ENCODE results near the gene WIPF3.

Gene WIPF3

GRCh38 chr7:29858191-29858951 lies 52.1 kb downstream of the WIPF3 start:
- H2AFZ ChIP-seq (ENCODE audit: insufficient read depth, low read length, poor library complexity): no peak overlapping the region
- WGBS (ENCODE audit: extremely low coverage, insufficient coverage, insufficient read length): no CpG with 5 or more reads among the region's 4 CpGs
- H3K9ac ChIP-seq (ENCODE audit: low read length): no peak overlapping the region
- no peak overlapping the region for H4K8ac ChIP-seq (ENCODE audit: low read depth, low read length)
- H4K12ac ChIP-seq (ENCODE audit: low read depth, low read length): no peak overlapping the region
- no peak overlapping the region for H3K4me2 ChIP-seq (ENCODE audit: low read length)
- H3K14ac ChIP-seq (ENCODE audit: low read length): no peak overlapping the region
- DNase-seq: no peak
- no peak overlapping the region for H3K4ac ChIP-seq (ENCODE audit: low read depth, low read length)
- no peaks in the 10 kb centered on the region for H3K79me1 ChIP-seq (ENCODE audit: low read length)
- no peak overlapping the region for H4K91ac ChIP-seq (ENCODE audit: low read depth, low read length)
- no peak overlapping the region for H3K27ac ChIP-seq (ENCODE audit: low read depth, low read length)
- no peaks in the 10 kb centered on the region for H3K36me3 ChIP-seq (ENCODE audit: control insufficient read depth in 1 of 2, insufficient read depth in 2 of 2, low read length in 2 of 2)
- H3K9me3 ChIP-seq (ENCODE audit: insufficient read depth, low read depth, low read length): no peaks in the 10 kb centered on the region
- H2AK5ac ChIP-seq (ENCODE audit: low read length): no peak overlapping the region
- no peaks in the 10 kb centered on the region for H3K4me1 ChIP-seq (ENCODE audit: control insufficient read depth in 1 of 2, insufficient read depth in 2 of 2, low read length in 2 of 2)
- H3K79me2 ChIP-seq (ENCODE audit: control insufficient read depth, insufficient read depth, low read length, poor library complexity): no peaks in the 10 kb centered on the region
- H2BK12ac ChIP-seq (ENCODE audit: low read length): no peak overlapping the region
- H3K4me3 ChIP-seq (ENCODE audit: low read depth, low read length): no peak overlapping the region
- no peaks in the 10 kb centered on the region for H3K27me3 ChIP-seq (ENCODE audit: insufficient read depth, low read length)
- H3K18ac ChIP-seq (ENCODE audit: low read length): no peak overlapping the region
- no peak overlapping the region for H2BK120ac ChIP-seq (ENCODE audit: insufficient read depth, low read length, poor library complexity)
- H3K23ac ChIP-seq (ENCODE audit: low read length): no peak overlapping the region
- H2BK5ac ChIP-seq (ENCODE audit: low read depth, low read length, poor library complexity): no peak overlapping the region

DNA sequence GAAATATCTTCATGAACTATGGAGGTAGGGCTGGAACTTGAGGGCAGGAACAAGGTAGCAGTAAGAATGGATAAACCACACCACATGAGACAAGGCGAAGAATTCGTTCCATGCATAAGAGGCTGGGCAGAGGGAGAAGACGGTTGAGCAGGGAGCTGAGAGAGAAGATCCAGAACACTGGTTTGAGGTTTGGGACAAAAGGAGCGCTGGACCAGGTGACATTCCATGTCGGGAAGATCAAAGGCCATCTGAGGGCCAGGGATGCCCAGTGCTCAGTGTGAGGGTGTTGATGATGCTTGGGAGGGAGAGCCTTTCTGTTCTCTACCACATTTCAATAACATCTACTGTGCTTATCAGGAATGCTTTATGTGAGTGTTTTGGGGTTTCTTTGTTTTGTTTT lies 52.8 kb downstream of the WIPF3 start:
- no peaks in the 10 kb centered on the region for H3K79me2 ChIP-seq (ENCODE audit: control insufficient read depth, insufficient read depth, low read length, poor library complexity)
- H3K23ac ChIP-seq (ENCODE audit: low read length): no peak overlapping the region
- H3K9me3 ChIP-seq (ENCODE audit: insufficient read depth, low read depth, low read length): no peaks in the 10 kb centered on the region
- no peak overlapping the region for H2BK12ac ChIP-seq (ENCODE audit: low read length)
- no peak overlapping the region for H2BK120ac ChIP-seq (ENCODE audit: insufficient read depth, low read length, poor library complexity)
- H3K4me3 ChIP-seq (ENCODE audit: low read depth, low read length): no peak overlapping the region
- H3K9ac ChIP-seq (ENCODE audit: low read length): no peak overlapping the region
- no peaks in the 10 kb centered on the region for H3K79me1 ChIP-seq (ENCODE audit: low read length)
- no peaks in the 10 kb centered on the region for H3K4me1 ChIP-seq (ENCODE audit: control insufficient read depth in 1 of 2, insufficient read depth in 2 of 2, low read length in 2 of 2)
- no peak overlapping the region for H4K91ac ChIP-seq (ENCODE audit: low read depth, low read length)
- WGBS (ENCODE audit: extremely low coverage, insufficient coverage, insufficient read length): no CpG with 5 or more reads among the region's 5 CpGs
- no peak overlapping the region for H4K12ac ChIP-seq (ENCODE audit: low read depth, low read length)
- H3K4ac ChIP-seq (ENCODE audit: low read depth, low read length): no peak overlapping the region
- no peaks in the 10 kb centered on the region for H3K36me3 ChIP-seq (ENCODE audit: control insufficient read depth in 1 of 2, insufficient read depth in 2 of 2, low read length in 2 of 2)
- H2AK5ac ChIP-seq (ENCODE audit: low read length): no peak overlapping the region
- no peak overlapping the region for H2AFZ ChIP-seq (ENCODE audit: insufficient read depth, low read length, poor library complexity)
- no peak overlapping the region for H3K4me2 ChIP-seq (ENCODE audit: low read length)
- no peak overlapping the region for H3K18ac ChIP-seq (ENCODE audit: low read length)
- H3K27ac ChIP-seq (ENCODE audit: low read depth, low read length): no peak overlapping the region
- no peak overlapping the region for H2BK5ac ChIP-seq (ENCODE audit: low read depth, low read length, poor library complexity)
- no peak overlapping the region for H3K14ac ChIP-seq (ENCODE audit: low read length)
- DNase-seq: no peak
- no peak overlapping the region for H4K8ac ChIP-seq (ENCODE audit: low read depth, low read length)
- no peaks in the 10 kb centered on the region for H3K27me3 ChIP-seq (ENCODE audit: insufficient read depth, low read length)

GRCh38 chr7:29859524-29860185 lies 53.3 kb downstream of the WIPF3 start:
- no peak overlapping the region for H3K14ac ChIP-seq (ENCODE audit: low read length)
- no peak overlapping the region for H4K8ac ChIP-seq (ENCODE audit: low read depth, low read length)
- no peak overlapping the region for H3K4ac ChIP-seq (ENCODE audit: low read depth, low read length)
- H3K9ac ChIP-seq (ENCODE audit: low read length): no peak overlapping the region
- H3K23ac ChIP-seq (ENCODE audit: low read length): no peak overlapping the region
- no peaks in the 10 kb centered on the region for H3K27me3 ChIP-seq (ENCODE audit: insufficient read depth, low read length)
- no peak overlapping the region for H3K27ac ChIP-seq (ENCODE audit: low read depth, low read length)
- H4K91ac ChIP-seq (ENCODE audit: low read depth, low read length): no peak overlapping the region
- H3K4me1 ChIP-seq (ENCODE audit: control insufficient read depth in 1 of 2, insufficient read depth in 2 of 2, low read length in 2 of 2): no peaks in the 10 kb centered on the region
- H3K79me1 ChIP-seq (ENCODE audit: low read length): no peaks in the 10 kb centered on the region
- H3K36me3 ChIP-seq (ENCODE audit: control insufficient read depth in 1 of 2, insufficient read depth in 2 of 2, low read length in 2 of 2): no peaks in the 10 kb centered on the region
- H3K4me2 ChIP-seq (ENCODE audit: low read length): no peak overlapping the region
- no peak overlapping the region for H2AK5ac ChIP-seq (ENCODE audit: low read length)
- H2BK12ac ChIP-seq (ENCODE audit: low read length): no peak overlapping the region
- H2BK5ac ChIP-seq (ENCODE audit: low read depth, low read length, poor library complexity): no peak overlapping the region
- H3K79me2 ChIP-seq (ENCODE audit: control insufficient read depth, insufficient read depth, low read length, poor library complexity): no peaks in the 10 kb centered on the region
- no peaks in the 10 kb centered on the region for H3K9me3 ChIP-seq (ENCODE audit: insufficient read depth, low read depth, low read length)
- no peak overlapping the region for H4K12ac ChIP-seq (ENCODE audit: low read depth, low read length)
- H2BK120ac ChIP-seq (ENCODE audit: insufficient read depth, low read length, poor library complexity): no peak overlapping the region
- H2AFZ ChIP-seq (ENCODE audit: insufficient read depth, low read length, poor library complexity): no peak overlapping the region
- peak in 1 of 2 donors; percentile 22 for DNase-seq
- H3K18ac ChIP-seq (ENCODE audit: low read length): no peak overlapping the region
- no peak overlapping the region for H3K4me3 ChIP-seq (ENCODE audit: low read depth, low read length)
- WGBS (ENCODE audit: extremely low coverage, insufficient coverage, insufficient read length): no CpG with 5 or more reads among the region's 4 CpGs

DNA sequence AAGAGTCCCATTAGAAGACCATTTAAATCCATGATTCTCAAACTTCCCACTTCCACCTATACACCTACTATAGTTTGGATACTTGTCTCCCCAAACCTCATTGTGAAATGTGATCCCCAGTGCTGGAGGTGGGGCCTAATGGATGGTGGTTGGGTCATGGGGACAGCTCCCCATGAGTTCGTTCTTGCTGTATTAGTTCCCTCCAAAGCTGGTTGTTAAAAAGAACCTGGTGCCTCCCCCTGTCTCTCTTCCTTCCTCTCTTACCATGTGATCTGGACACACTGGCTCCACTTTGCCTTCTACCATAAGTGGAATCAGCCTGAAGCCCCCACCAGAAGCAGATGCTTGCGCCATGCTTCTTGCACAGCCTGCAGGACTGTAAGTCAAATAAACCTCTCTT lies 53.9 kb downstream of the WIPF3 start:
- Histone ChIP-seq H3K36me3 (ENCODE audit: control insufficient read depth in 1 of 2, insufficient read depth in 2 of 2, low read length in 2 of 2) (no peaks in the 10 kb centered on the region), H2BK120ac (ENCODE audit: insufficient read depth, low read length, poor library complexity) (no peak overlapping the region), H2AFZ (ENCODE audit: insufficient read depth, low read length, poor library complexity) (no peak overlapping the region), H2BK5ac (ENCODE audit: low read depth, low read length, poor library complexity) (no peak overlapping the region), H3K9ac (ENCODE audit: low read length) (no peak overlapping the region), H4K12ac (ENCODE audit: low read depth, low read length) (no peak overlapping the region), H3K79me2 (ENCODE audit: control insufficient read depth, insufficient read depth, low read length, poor library complexity) (no peaks in the 10 kb centered on the region), H3K4me2 (ENCODE audit: low read length) (no peak overlapping the region), H3K4me3 (ENCODE audit: low read depth, low read length) (no peak overlapping the region), H3K27me3 (ENCODE audit: insufficient read depth, low read length) (no peaks in the 10 kb centered on the region), H4K91ac (ENCODE audit: low read depth, low read length) (no peak overlapping the region), H3K27ac (ENCODE audit: low read depth, low read length) (no peak overlapping the region), H3K14ac (ENCODE audit: low read length) (no peak overlapping the region), H3K9me3 (ENCODE audit: insufficient read depth, low read depth, low read length) (no peaks in the 10 kb centered on the region), H3K79me1 (ENCODE audit: low read length) (no peaks in the 10 kb centered on the region), H3K4me1 (ENCODE audit: control insufficient read depth in 1 of 2, insufficient read depth in 2 of 2, low read length in 2 of 2) (no peaks in the 10 kb centered on the region), H3K4ac (ENCODE audit: low read depth, low read length) (no peak overlapping the region), H3K18ac (ENCODE audit: low read length) (no peak overlapping the region), H2AK5ac (ENCODE audit: low read length) (no peak overlapping the region), H2BK12ac (ENCODE audit: low read length) (no peak overlapping the region), H4K8ac (ENCODE audit: low read depth, low read length) (no peak overlapping the region), H3K23ac (ENCODE audit: low read length) (no peak overlapping the region)
- no peak for DNase-seq
- no CpG with 5 or more reads among the region's 2 CpGs for WGBS (ENCODE audit: extremely low coverage, insufficient coverage, insufficient read length)
